ENCODE measurements around the gene COL4A4. TPM values are rescaled to one million over a fixed set of nuclear protein-coding genes. Genes with fewer than 3 reads are reported as not detected.

The COL4A4 gene
- total and polyA plus RNA-seq, 2 experiments from 2014 or later: 1.3 to 3.1 TPM

- no peak for TF ChIP-seq ZNF462 (CRISPR knock-in tag; IDR thresholded peaks at IDR 0.05)
- TF ChIP-seq JUNB (IDR thresholded peaks at IDR 0.05; ENCODE audit: unreplicated experiment): no peak
- no peak for TF ChIP-seq CREB1 (CRISPR knock-in tag; IDR thresholded peaks at IDR 0.05; ENCODE audit: low read depth)
- TF ChIP-seq EZH2phosphoT487 (IDR thresholded peaks at IDR 0.05; ENCODE audit: unreplicated experiment): no peak
Measured at GRCh38 chr2:227054006-227054405, 110.0 kb downstream of the COL4A4 start (continued).

- peaks cover 4% of the 10 kb centered on the region; the same call in 1 of the 2 replicates for H3K9me2 ChIP-seq (ENCODE audit: insufficient read depth)
- no peaks in the 10 kb centered on the region for H3K36me3 ChIP-seq (ENCODE audit: insufficient read depth)
- no peak for ATAC-seq
Measured at GRCh38 chr2:227052879-227053278, 111.1 kb downstream of the COL4A4 start.

More at GRCh38 chr2:227052879-227053278, 111.1 kb downstream of the COL4A4 start:
- DNase-seq (ENCODE audit: low spot score): no peak
- Histone ChIP-seq H3K4me1 (ENCODE audit: insufficient read depth) (no peaks in the 10 kb centered on the region), H3F3A (replicated peaks; ENCODE audit: low read depth) (no peaks in the 10 kb centered on the region), H3K27me3 (ENCODE audit: insufficient read depth) (no peaks in the 10 kb centered on the region), H3K79me2 (replicated peaks; ENCODE audit: insufficient read depth) (no peaks in the 10 kb centered on the region), H4K20me1 (replicated peaks; ENCODE audit: insufficient read depth) (no peaks in the 10 kb centered on the region), H3K27ac (ENCODE audit: low read depth) (no peak overlapping the region), H2AFZ (no peak overlapping the region), H3K4me2 (no peak overlapping the region), H3K4me3 (no peak overlapping the region)
- no peak overlapping the region for H3K27ac Mint-ChIP-seq
- H3K36me3 Mint-ChIP-seq (ENCODE audit: low read depth): no peaks in the 10 kb centered on the region
- H3K4me1 Mint-ChIP-seq: no peaks in the 10 kb centered on the region; the same call in 2 of the 3 replicates
- TF ChIP-seq ZNF462 (CRISPR knock-in tag; IDR thresholded peaks at IDR 0.05) (no peak), POLR2AphosphoS5 (IDR thresholded peaks at IDR 0.05; ENCODE audit: low read depth) (no peak), ZNF114 (CRISPR knock-in tag; IDR thresholded peaks at IDR 0.05) (no peak), CTCF (conservative IDR thresholded peaks at IDR 0.05; ENCODE audit: low read depth in 2 of 2) (no peak), NANOG (IDR thresholded peaks at IDR 0.05; ENCODE audit: borderline replicate concordance) (no peak)
- H3K27me3 Mint-ChIP-seq (ENCODE audit: insufficient read depth, low read depth, poor library complexity): no peaks in the 10 kb centered on the region
- no peaks in the 10 kb centered on the region; the same call in 2 of the 3 replicates for H3K9me3 Mint-ChIP-seq
- H3K4me3 Mint-ChIP-seq: no peak overlapping the region
